Kidney tubule cell (primary cell): ENCODE results near the gene PRIM1.
"Not testable (repeated sequence)": the region's sequence is repeated elsewhere in the genome, so short reads cannot be mapped to it uniquely, and the experiment has no call there.

Experiments
- DNase-seq: peaks from one replicate; pipeline ENCODE4 v3.0.0-alpha.2; 2018; ENCODE audit warnings: low spot score

The PRIM1 gene

DNA sequence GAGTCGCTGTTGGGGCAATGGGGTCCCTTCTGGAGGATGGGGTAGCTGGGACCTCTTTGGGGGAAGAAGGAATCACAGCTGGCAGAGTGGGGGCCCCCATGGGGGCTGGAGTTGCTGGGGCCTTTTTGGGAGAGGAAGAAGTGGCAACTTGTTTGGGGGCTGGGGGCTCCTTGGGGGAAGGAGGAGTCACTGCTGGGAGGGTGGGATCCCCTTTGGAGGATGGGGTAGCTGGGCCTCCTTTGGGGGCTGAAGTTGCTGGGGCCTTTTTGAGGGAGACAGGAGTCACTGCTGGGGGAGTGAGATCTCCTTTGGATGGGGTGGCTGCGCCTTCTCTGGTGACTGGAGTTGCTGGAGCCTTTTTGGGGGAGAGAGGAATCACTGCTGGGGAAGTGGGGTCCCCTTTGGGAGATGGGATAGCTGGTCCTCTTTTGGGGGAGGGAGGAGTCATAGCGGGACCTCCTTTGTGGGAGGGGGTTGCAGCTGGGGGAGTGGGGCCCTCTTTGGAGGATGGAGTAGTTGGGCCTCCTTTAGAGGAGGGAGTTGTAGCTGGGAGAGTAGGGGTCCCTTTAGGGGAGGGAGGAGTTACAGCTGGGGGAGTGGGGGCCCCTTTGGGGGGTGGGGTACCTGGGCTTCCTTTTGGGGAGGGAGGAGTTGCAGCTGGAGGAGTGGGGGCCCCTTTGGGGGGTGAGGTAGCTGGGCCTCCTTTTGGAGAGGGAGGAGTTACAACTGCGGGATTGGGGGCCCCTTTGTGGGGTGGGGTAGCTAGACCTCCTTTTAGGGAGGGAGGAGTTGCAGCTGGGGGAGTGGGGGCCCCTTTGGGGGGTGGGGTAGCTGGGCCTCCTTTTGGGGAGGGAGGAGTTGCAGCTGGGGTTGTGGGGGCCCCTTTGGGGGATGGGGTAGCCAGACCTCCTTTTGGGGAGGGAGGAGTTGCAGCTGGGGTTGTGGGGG, 34.9 kb downstream of the PRIM1 start:
- DNase-seq, result no peak

DNA sequence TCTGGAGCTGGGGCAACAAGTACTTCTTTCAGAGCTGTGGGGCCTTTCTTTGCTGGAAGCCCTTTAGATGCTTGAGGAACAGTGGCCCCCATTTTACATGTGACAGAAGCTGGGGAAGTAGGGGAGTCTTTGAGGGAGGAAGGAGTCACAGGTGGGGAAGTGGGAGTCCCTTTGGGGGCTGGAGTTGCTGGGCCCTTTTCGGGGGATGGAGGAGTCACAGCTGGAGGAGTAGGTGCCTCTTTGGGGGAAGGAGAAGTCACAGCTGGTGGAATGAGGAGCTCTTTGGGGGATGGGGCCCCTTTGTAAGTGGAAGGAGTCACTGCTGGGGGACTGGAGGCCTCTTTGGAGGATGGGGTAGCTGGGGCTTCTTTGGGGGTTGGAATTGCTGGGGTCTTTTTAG, 35.7 kb downstream of the PRIM1 start:
- DNase-seq, result no peak

DNA sequence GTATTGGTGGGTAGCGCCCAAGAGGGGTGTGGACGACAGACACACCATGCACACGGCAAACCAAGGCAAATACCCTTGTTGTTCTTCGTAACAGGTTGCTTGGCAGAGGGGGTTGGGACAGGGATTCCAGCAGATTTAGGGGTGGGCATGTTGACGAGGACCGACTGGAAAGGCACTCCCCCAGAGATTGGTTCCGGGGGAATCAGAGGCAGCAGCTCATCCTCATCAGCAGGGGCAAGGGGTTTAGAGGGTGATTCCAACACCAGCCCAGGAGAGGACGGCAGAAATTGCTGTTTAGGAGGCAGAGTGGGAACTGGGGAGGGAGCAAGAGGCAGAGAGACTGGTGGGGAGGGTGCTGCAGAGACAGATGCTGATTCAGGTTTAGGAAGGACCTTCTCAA, 36.3 kb downstream of the PRIM1 start:
- DNase-seq, result no peak

DNA sequence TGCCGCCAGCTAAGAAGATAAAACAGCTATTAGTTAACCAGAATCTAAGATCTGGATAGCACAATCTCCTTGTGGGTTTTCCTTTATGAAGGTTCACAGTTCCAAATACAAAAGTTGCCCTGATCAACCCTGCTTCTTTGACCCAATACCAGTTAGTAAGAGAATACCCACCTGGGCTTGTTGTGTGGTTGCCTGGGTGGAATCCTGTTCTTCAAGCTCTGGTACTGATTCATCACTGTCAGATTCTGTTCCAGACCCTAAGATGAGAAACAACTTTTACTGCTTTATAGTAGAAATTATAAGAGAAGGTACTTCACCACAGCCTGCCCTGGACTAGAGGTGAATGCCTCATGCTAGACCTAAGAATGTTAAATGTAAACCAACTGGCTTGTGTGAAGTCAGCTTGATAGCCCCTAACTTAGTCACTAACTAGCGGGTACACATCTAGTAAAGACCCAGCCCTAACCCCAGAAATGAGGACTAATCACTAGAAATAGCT, 37.6 kb downstream of the PRIM1 start:
- no peak for DNase-seq

DNA sequence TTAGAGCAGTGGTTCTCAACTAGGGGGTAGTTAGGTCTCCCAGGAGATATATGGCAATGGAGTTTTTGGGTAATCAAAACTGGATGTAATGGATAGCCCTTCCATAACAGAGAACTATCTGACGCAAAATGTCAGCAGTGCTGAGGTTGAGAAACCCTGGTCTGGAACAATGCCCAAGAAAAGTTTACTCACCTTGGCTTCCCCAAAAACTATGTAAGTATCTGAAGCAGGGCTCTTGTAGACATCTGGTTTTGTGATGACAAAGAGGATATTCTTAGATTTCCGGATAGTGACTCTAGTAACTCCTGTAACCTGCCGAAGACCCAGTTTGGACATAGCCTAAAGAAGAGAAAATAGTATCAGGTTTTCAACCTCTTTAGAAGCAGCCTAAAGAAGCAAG, 38.8 kb downstream of the PRIM1 start:
- DNase-seq, result no peak

DNA sequence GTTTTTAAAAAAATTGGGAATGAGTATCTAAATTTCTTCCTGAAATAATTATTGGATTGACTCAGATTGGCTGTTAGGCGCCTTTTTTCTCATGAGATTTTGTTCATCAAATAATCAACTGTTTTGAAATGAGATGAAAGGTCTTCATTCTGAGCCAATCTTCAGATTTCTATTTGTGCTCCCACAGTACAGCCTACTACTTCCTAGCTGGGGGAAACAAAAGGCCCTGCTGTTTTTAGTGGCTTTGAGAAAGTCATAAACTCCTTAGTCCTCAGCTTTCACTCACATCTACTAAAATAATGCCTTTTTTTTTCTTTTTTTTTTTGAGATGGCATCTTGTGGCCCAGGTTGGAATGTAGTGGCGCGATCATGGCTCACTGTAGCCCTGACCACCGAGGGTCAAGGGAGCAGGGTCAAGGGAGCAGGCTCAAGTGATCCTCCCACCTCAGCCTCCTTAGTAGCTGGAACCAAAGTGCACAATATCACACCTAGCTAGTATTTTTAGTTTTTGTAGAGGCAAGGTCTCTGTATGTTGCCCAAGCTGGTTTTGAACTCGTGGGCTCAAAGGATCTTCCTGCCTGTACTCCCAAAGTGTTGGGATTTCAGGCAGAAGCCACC, 42.3 kb downstream of the PRIM1 start:
- DNase-seq, result no peak

DNA sequence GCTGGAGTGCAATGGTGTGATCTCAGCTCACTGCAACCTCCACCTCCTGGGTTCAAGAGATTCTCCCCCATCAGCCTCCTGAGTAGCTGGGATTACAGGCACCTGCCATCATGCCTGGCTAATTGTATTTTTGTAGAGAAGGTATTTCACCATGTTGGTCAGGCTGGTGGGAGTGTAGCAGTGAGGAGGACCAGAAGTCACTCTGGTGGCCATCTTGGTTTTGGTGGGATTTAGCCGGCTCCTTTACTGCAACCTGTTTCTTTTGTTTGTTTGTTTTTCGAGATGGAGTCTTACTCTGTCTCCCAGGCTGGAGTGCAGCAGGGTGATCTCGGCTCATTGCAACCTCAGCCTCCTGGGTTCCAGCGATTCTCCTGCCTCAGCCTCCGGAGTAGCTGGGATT, 47.6 kb downstream of the PRIM1 start:
- DNase-seq, result not testable (repeated sequence)

DNA sequence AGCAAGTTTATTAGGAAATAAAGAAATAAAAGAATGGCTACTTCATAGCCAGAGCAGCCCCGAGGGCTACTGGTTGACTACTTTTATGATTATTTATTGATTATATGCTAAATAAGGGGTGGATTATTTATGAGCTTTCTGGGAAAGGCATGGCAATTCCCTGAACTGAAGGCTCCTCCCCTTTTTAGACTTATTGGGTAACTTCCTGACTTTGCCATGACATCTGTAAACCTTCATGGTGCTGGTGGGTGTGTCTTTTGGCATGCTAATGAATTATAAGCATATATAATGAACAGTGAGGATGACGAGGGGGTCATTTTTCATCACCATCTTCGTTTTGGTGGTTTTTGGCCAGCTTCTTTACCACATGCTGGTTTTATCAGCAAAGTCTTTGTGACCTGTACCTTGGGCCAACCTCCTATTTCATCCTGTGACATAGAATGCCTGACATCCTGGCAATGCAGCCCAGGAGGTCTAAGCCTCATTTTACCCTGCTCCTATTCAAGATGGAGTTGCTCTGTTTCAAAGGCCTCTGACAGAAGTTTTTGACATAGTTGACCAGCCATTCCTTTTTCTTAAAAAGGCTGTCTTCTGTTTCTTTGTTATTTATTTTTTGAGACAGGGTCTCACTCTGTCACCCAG, 53.0 kb downstream of the PRIM1 start:
- DNase-seq, result no peak

DNA sequence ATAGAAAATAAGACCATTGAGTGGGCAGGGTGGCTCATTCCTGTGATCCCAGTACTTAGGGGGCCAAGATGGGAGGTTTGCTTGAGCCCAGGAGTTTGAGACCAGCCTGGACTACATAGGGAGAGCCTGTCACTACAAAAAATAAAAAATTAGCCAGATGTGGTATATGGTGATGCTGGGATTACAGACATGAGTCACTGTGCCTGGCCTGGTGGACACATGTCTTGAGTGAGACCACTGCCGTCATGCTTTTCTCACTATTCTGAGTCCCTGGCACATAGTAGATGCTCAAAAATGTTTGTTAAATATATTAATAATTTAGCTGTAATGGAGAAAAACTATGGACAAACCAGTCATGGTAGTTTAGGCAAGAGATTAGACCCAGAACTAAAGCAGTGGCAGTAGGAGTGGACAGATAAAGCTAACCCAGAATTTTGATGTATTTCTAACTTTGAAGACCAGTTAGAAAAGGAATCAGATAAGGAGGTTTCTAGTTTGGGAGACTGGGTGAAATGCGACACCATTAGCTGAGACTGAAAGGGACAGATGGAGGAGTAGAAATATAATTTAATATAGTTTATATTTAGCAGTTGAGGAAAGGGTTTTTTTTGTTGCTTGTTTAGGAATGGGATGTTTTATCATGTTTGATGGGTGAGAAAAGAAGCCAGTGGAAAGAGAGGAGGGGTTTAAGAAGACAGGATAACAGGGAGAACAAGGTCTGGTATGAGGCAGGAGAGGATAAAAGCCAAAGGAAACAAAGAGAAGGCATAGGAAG, 56.6 kb downstream of the PRIM1 start:
- no peak for DNase-seq

DNA sequence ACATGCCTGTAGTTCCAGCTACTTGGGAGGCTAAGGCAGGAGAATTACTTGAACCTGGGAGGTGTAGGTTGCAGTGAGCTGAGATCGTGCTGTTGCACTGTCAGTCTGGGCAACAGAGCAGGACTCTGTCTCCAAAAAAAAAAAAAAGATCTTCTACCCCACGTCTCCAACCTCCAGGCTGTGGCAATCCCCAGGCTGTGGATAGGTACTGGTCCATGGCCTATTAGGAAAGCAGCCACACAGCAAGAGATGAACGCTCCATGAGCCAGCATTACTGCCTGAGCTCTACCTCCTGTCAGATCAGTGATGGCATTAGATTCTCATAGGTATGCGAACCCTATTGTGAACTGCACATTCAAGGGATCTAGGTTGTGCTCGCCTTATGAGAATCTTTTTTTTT, 58.0 kb downstream of the PRIM1 start:
- DNase-seq, result no peak

DNA sequence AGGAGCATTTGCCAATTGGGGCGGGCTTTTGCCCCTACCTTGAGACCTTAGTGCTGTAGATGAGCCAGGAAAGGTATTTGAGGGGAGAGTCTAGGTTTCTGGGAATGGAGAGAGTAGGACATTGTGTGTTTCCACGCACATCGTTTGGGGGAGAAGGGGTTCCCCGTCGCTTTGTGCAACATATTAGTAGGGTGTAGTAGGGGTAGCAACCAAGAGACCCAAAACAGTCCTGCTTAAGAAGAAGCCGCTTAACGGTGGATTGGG, 63.3 kb downstream of the PRIM1 start:
- no peak for DNase-seq

DNA sequence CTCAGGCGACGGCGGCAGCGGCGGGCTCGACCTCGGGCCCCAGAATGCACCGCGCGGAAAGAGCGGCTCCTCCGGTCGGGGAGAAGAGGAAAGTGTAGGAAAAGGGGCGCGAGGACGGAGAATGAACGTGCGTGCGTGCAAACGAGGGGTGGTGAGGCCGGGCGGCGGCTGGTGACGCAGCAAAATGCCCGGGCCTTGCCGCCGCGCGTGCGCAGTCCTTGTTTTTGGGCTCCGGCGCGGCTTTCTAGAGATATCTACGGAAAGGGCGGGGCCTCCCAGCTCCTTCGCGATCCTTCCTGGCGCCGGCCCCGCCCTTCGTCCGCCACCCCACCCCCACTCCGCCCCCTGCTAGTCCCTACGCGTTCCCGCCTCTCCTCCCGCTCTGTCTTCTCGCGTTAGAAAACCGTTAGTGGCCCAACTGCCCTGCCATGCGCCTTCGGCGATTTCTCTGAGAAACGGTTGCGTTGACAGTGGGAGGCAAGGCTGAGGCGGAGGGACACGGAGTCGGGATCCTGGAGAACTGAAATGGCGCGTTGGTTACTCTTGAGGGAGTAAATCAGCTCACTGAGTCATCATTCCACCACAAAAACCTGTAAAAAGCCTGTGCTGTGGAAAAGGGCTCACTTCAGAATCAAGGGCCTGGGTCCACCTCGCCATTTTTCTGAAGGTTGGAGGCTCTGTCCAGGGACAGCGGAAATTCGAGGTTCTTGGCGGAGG, 63.8 kb downstream of the PRIM1 start, which contains the start of gene PTGES3:
TSS of gene PTGES3 (minus strand) at position 156 of the 717 bp plus-strand sequence. CDS start 285 bp downstream, outside the sequence.
- DNase-seq, result peak; percentile 98

DNA sequence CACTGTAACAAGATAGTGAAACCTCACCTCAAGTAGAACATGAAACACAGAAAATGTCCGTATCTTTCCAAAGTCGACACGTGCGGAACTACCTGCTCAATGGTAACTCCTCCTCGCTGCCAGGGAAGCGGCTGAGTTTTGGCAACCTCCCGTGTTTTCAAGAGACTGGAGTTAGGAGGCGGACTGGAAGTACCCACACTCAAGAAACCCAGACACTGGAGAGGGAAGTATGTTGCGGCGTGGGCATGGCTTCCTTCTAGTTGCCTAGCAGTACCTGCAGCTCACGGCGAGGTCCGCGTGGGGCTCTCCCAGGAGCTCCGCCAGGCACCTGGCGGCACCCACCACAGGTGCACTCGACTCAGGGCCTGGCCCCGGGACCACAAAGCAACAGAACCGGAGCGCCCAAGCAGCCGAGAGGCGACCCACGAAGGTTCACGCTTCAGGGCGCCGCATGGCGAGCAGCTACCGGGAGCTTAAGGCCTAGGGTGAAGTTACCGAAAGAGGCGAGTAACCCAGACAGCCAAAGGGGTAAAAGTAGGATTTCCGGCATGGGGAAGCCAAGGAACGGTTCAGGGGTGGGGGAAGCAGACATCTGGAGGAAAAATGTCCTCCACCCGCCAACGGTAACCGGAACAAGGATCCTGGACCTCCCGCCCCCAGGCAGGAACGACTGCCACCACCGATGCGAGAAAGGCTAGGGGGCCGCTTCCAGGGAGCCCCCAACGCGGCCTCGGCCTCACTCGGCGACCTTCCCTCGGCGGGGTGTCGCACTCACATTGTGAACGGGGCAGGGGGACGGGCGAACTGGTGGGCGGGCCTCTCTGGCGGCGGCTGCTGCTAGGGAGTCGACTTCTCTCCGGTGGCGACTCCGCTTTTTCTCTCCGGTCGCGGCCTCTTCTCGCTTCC, 64.6 kb downstream of the PRIM1 start:
- DNase-seq, result peak; percentile 57

DNA sequence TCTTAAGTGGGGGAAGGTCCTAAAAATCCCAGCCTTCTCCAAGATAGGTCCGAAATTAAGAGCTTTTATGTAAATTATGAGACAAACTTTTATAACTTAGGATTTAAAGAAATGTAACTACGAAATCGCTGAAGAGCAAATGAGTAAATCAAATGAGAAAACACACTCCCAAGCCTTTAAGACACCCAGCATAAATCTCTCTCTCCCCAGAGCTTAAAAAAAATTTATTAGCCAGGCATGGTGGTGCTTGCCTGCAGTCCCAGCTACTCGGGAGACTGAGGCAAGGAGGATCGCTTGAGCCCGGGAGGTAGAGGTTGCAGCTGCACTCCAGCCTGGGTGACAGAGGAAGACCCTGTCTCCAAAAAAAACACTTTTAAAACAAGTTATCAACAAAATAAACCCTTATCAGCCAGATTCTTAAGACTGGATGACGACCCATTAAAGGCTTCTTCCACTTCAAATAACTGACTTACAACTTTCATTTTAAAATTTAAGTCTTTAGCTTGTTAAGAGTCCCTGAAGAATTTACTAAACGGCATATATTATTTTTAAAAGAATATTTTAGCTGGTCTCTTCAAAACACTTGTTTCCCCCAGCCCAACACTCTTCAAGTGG, 67.3 kb downstream of the PRIM1 start:
- peak; percentile 28 for DNase-seq

DNA sequence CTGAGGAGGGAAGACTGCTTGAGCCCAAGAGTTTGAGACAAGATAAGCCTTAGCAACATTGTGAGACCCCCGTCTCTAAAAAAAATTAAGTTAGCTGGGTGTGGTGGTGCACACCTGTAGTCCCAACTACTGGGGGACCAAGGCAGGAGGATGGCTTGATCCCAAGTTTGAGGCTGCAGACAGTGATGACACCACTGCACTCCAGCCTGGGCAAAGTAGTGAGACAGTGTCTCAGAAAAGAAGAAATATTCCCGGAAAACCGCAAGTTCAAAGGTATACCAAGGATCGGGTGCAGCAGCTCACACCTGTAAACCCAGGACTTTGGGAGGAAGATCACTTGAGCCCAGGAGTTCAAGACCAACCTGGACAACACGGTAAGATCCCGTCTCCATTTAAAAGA, 69.8 kb downstream of the PRIM1 start:
- DNase-seq, result no peak
